ENCODE data around the gene CKAP4. TPM values are rescaled to one million over a fixed set of nuclear protein-coding genes. Genes with fewer than 3 reads are reported as not detected.
A peak's percentile ranks its signal among the peaks of the same experiment; 100 is the strongest.
"Not testable (repeated sequence)": the region's sequence is repeated elsewhere in the genome, so short reads cannot be mapped to it uniquely, and the experiment has no call there.

CKAP4 gene, protein sequence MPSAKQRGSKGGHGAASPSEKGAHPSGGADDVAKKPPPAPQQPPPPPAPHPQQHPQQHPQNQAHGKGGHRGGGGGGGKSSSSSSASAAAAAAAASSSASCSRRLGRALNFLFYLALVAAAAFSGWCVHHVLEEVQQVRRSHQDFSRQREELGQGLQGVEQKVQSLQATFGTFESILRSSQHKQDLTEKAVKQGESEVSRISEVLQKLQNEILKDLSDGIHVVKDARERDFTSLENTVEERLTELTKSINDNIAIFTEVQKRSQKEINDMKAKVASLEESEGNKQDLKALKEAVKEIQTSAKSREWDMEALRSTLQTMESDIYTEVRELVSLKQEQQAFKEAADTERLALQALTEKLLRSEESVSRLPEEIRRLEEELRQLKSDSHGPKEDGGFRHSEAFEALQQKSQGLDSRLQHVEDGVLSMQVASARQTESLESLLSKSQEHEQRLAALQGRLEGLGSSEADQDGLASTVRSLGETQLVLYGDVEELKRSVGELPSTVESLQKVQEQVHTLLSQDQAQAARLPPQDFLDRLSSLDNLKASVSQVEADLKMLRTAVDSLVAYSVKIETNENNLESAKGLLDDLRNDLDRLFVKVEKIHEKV
- total RNA-seq, result 2.4 TPM

- DNase-seq (ENCODE audit: low read depth in 2 of 3, low spot score in 2 of 3), result peak; percentile 54 to 70 (median 59)
Observed at GRCh38 chr12:106247674-106248311, at the start of gene CKAP4. Gene CKAP4 (minus strand): TSS chr12:106248020. CDS start chr12:106247851, 169 bp downstream.

GRCh38 chr12:106297075-106297474 lies 49.3 kb upstream of the CKAP4 start:
- no peak for DNase-seq (ENCODE audit: low read depth in 2 of 3, low spot score in 2 of 3)

DNA sequence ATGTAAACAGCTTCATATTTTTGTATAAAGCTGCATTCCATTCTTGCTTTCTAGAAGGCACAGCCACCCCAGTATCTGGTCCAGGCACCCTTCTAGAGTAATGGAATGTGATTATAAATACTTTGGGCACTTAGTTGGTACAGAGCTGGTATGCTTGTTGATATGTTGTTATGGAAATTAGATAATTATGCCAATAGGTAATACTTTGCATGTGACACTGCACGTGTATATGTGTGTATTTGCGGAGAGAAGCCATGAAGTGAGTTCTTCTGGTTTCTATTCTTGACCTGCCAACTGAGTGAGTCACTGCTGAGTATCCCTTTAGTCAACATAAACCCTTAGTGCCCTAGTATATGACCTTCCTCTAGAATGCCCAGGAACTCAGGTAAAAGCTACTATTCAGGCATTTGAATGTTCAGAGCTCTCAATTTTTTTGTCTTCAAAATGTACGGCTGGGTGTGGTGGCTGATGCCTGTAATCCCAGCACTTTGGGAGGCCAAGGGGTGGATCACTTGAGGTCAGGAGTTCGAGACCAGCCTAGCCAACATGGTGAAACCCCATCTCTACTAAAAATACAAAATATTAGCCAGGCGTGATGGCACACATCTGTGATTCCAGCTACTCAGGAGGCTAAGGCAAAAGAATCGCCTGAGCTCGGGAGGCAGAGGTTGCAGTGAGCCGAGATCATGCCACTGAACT lies 48.5 kb upstream of the CKAP4 start:
- no peak for DNase-seq (ENCODE audit: low read depth in 2 of 3, low spot score in 2 of 3)

GRCh38 chr12:106292339-106292738 lies 44.5 kb upstream of the CKAP4 start:
- no peak for DNase-seq (ENCODE audit: low read depth in 2 of 3, low spot score in 2 of 3)

DNA sequence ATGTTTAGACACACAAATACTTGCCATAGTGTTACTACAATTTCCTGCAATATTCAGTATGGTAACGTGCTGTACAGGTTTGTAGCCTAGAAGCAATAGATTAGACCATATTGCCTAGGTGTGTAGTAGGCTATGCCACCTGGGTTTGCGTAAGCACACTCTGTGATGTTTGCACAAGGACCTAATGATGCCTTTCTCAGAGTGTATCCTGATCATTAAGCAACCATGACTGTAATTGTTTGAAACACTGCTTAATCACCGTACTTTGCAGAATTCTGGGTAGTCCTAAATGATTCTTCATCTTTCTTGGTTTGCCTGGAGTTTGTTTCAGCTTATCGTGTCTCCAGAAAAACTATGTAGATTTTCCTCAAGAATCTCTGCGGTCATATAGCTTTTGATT lies 43.5 kb upstream of the CKAP4 start:
- DNase-seq (ENCODE audit: low read depth in 2 of 3, low spot score in 2 of 3), result no peak

DNA sequence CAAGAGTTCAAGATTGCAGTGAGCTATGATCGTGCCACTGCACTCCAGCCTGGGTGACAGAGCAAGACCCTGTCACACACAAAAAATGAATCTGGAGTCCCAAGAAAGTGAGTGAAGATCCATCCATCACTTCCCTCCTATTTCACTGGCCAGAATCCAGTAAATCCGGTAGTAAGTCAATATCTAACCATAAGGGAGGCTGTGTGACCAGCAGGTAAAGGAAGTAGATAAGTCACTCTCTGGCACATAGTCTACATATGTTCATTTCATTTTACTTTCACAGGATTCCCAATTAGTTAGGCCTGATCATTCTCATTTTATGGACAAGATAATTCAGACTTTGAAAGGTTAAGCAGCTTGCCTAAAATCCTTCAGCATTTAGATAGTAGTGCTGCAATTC lies 42.8 kb upstream of the CKAP4 start:
- DNase-seq (ENCODE audit: low read depth in 2 of 3, low spot score in 2 of 3), result no peak

DNA sequence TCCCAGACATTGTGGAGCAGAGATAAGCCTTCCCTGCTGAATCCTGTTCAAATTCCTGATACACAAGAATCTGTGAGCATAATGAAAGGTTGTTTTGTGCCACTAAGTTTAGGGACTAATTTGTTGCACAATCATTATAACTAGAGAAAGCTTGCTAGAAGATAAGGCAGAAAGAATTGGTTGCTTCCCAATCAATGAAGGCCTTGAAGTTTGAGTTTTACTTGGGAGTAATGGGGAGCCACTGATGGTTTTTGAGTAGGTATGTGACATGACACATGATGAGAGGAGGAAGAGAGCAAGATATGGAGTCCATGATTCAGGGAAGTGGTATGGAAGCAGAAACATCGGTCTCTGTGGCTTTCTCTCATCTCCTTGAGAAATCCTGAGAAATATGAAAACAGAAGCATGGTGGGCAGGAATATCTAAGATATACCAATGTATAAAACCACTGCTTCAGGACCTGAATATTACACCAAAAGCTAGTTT lies 41.4 kb upstream of the CKAP4 start:
- no peak for DNase-seq (ENCODE audit: low read depth in 2 of 3, low spot score in 2 of 3)

GRCh38 chr12:106288494-106289195 lies 40.8 kb upstream of the CKAP4 start:
- no peak for DNase-seq (ENCODE audit: low read depth in 2 of 3, low spot score in 2 of 3)

GRCh38 chr12:106288101-106288493 lies 40.3 kb upstream of the CKAP4 start:
- DNase-seq (ENCODE audit: low read depth in 2 of 3, low spot score in 2 of 3), result no peak

- DNase-seq (ENCODE audit: low read depth in 2 of 3, low spot score in 2 of 3), result no peak
Observed at GRCh38 chr12:106287364-106287763, 39.5 kb upstream of the CKAP4 start.

DNA sequence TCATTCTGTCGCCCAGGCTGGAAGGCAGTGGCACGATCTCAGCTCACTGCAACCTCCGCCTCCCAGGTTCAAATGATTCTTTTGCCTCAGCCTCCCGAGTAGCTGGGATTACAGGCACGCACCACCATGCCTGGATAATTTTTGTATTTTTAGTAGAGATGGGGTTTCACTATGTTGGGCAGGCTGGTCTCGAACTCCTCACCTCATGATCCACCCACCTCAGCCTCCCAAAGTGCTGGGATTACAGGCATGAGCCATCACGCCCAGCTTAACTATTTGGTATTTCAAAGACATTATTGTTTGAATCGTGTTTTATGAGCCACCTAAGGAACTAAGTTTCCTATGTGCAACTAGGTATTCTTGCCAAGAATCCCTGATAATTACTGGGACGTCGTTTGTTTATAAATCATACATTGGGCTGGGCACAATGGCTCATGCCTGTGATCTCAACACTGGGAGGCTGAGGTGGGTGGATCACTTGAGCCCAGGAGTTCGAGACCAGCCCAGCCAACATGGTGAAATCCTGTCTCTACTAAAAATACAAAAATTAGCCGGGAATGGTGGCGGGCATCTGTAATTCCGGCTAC lies 38.8 kb upstream of the CKAP4 start:
- DNase-seq (ENCODE audit: low read depth in 2 of 3, low spot score in 2 of 3), result not testable (repeated sequence)

DNA sequence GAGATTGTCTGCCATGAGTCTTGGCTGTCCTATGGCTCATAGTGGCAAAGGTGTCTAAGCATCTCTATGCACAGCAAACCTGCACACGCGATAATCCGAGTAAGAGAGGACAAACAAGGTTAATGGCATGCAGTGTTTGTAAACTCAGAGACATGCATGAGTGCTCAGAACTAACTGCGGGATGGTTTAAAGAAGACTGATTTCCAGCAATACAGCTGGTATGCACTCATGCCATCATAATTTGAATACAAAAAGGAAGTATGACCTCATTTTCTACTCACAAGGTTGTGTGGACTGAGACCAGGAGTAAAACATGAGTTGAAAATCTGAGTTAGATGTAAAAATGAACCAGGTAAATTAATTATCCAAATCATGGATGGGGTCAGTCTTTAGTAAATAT lies 38.2 kb upstream of the CKAP4 start:
- DNase-seq (ENCODE audit: low read depth in 2 of 3, low spot score in 2 of 3), result no peak

DNA sequence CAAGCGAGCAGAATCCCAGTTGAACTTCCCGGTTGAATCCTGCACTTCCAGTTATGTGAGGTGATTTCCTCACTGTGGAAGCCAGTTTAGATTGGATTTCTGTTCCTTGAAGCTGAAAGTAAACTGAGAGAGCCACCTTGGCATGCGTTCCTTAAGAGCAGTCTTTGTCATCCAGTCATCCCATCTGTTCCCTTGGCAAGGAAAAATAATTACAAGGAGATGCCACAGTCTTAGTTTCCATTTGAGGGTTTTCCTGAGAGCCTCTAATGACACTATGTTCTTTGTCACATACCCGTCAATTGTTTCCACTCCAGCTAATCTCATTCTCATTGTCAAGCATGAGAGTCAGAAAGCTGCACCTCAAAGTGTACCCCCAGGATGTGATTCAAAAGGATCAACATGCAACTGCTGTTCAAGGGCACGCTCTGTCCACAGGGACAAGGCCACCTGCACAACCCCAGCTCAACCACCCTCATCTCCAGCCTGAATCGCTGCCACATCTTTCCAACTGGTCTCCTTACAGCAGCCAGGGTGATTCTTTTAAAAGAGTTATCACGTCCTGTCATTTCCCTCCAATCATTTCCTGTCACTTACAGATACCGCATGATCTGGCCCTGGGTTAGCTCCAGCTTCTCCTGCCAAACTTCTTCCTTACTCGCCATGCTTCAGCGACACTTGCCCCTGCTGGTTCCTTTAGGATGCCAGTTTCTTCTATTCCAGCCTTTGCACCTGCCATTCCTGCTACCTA lies 36.7 kb upstream of the CKAP4 start:
- DNase-seq (ENCODE audit: low read depth in 2 of 3, low spot score in 2 of 3), result no peak

GRCh38 chr12:106282457-106283097 lies 34.8 kb upstream of the CKAP4 start:
- DNase-seq (ENCODE audit: low read depth in 2 of 3, low spot score in 2 of 3), result peak in 2 of 3 donors; percentile 60 to 79

- DNase-seq (ENCODE audit: low read depth in 2 of 3, low spot score in 2 of 3), result no peak
Observed at GRCh38 chr12:106281804-106282203, 34.0 kb upstream of the CKAP4 start.

GRCh38 chr12:106281056-106281782 lies 33.4 kb upstream of the CKAP4 start:
- no peak for DNase-seq (ENCODE audit: low read depth in 2 of 3, low spot score in 2 of 3)

DNA sequence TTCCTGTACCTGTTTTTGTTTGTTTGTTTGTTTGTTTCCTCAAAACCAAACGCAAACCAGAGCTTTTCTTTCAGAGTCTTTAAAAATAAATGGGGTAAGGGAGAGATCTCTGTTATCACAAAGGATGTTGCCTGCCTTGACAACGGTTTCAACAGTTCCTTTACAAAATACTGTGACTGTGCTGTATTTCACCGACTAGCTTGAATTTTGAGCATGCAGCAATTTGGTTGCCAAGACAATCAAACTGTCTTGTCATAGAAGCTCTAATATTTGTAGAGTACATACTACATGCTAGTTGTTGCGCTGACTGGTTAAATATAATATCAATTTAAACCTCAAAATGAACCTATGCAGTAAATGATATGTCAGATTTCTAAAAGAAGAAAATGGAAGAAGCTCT lies 32.3 kb upstream of the CKAP4 start:
- DNase-seq (ENCODE audit: low read depth in 2 of 3, low spot score in 2 of 3), result no peak

- DNase-seq (ENCODE audit: low read depth in 2 of 3, low spot score in 2 of 3), result no peak
Observed at GRCh38 chr12:106276032-106276740, 28.4 kb upstream of the CKAP4 start.

Measured in hematopoietic multipotent progenitor cell (in vitro differentiated cells).